ENCODE measurements around the gene UTS2B. TPM values are rescaled to one million over a fixed set of nuclear protein-coding genes. Genes with fewer than 3 reads are reported as not detected.

UTS2B gene
- total RNA-seq, 1 donor from 2014 or later = 0.69 TPM

DNA sequence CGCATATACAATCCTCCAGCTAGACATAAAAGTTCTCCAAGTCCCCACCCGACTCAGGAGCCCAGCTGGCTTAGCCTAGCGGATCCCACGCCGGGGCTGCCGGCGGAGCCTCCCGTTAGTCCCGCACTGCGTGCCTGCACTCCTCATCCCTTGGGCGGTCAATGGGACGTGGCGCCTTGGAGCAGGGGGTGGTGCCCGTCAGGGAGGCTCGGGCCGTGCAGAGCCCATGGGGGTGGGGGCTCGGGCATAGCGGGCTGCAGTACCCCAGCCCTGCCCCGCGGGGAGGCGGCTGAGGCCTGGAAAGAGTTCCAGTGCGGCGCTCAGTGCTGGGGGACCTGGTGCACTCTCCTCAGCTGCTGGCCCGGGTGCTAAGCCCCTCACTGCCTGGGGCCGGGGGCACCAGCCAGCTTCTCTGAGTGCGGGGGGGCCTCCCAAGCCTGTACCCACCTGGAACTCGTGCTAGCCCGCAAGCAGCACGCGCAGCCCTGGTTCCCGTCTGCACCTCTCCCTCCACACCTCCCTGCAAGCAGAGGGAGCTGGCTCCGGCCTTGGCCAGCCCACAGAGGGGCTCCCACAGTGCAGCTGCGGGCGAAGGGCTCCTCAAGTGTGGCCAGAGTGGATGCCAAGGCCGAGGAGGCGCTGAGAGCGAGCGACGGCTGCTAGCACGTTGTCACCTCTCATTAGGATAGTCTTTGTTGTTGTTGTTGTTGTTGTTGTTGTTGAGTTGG lies 13.3 kb downstream of the UTS2B start:
- TF ChIP-seq, protein P1, sequence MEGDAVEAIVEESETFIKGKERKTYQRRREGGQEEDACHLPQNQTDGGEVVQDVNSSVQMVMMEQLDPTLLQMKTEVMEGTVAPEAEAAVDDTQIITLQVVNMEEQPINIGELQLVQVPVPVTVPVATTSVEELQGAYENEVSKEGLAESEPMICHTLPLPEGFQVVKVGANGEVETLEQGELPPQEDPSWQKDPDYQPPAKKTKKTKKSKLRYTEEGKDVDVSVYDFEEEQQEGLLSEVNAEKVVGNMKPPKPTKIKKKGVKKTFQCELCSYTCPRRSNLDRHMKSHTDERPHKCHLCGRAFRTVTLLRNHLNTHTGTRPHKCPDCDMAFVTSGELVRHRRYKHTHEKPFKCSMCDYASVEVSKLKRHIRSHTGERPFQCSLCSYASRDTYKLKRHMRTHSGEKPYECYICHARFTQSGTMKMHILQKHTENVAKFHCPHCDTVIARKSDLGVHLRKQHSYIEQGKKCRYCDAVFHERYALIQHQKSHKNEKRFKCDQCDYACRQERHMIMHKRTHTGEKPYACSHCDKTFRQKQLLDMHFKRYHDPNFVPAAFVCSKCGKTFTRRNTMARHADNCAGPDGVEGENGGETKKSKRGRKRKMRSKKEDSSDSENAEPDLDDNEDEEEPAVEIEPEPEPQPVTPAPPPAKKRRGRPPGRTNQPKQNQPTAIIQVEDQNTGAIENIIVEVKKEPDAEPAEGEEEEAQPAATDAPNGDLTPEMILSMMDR (conservative IDR thresholded peaks at IDR 0.05; ENCODE audit: low read depth, low read length) = no peak
- no peak overlapping the region for H3K4me3 ChIP-seq (ENCODE audit: low read depth, low read length)

DNA sequence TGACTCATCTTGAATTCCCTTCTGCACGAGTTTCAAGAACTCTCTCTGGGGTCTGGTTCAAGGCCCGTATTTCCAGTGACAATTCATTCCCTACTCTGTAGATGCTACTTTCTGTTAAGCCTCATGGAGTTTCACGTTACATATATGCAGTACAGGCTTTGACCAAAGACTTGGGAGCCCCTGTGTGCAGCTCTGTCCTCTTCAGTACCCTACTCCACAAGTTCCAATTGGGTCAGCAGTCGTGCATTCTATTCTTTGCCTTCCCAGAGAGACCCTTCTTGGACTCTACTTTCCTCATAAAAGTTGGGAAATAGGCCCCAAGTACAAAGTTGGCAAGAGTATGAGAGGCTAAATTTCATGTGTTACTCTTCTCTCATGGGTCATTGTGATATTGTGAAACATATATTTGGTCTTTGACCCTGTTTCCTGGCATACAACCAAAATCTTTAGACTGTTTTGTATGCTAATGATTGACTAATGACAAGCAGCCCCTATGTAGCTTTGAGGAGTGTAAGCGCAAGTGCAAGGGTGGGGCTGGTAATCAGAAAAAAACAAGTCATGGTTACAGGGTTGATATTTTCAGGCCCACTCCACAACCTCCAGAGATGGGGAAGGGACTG lies 16.1 kb downstream of the UTS2B start:
- no peak overlapping the region for H3K4me3 ChIP-seq (ENCODE audit: low read depth, low read length)
- DNase-seq (ENCODE audit: low read depth) = no peak
- TF ChIP-seq, protein P1 (conservative IDR thresholded peaks at IDR 0.05; ENCODE audit: low read depth, low read length) = no peak

More for the DNA sequence above, 13.3 kb downstream of the UTS2B start:
- no peak for DNase-seq (ENCODE audit: low read depth)

DNA sequence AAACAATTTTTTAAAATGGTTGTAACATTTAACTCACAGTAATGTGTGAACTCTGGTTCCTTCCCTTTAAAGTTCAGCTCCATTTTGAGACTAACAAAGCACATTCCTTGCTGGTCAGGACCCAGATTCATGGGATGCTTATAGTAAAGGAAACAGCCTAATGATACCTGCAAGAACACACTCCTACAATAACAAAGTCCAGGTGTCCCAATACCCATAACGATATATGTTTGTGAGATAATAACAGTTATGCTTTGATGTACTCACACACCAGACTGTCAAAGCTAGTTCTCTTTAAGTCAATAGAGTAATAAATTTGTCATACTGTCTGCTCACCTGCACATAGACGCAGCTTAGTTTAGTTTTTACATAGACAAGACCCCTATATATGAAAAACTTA lies 17.0 kb downstream of the UTS2B start:
- TF ChIP-seq, protein P1 (conservative IDR thresholded peaks at IDR 0.05; ENCODE audit: low read depth, low read length) = no peak

DNA sequence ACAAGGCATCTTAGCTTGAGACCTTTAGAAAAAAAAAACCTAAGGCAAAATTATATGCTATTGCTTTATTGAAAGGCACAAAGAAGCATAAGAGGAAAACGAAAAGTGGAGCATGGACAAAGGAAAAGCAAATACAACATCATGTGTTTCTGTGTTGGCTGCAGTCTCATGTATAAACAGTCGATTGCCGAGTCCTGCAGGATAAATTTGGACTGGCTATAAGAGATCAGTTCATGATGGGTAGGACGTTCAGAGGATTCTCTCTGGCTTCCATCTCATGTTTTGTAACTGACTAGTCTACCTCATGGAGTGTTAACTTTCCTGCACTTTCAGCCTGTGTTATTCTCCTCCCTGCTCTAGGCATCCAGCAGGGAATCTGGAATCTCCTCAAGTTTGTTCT lies 23.0 kb downstream of the UTS2B start:
- no peak overlapping the region for H3K4me3 ChIP-seq (ENCODE audit: low read depth, low read length)
- no peak for DNase-seq (ENCODE audit: low read depth)
- TF ChIP-seq, protein P1 (conservative IDR thresholded peaks at IDR 0.05; ENCODE audit: low read depth, low read length) = no peak

More for the DNA sequence above, 17.0 kb downstream of the UTS2B start:
- DNase-seq (ENCODE audit: low read depth) = no peak
- H3K4me3 ChIP-seq (ENCODE audit: low read depth, low read length) = no peak overlapping the region

DNA sequence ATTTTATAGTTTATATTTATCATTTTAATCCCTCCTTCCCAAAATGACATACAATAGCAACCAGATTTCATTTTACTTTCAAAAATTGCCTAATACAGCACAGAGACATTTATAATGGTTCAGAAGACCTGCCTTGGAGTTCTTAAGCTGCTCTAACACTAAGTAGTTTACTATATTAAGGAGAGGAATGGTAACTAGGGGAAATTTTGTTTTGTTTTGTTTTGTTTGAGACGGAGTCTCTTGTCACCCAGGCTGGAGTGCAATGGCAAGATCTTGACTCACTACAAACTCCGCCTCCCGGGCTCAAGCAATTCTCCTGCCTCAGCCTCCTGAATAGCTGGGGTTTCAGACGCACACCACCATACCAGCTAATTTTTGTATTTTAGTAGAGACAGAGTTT lies 23.9 kb downstream of the UTS2B start:
- H3K4me3 ChIP-seq (ENCODE audit: low read depth, low read length) = no peak overlapping the region
- DNase-seq (ENCODE audit: low read depth) = no peak
- TF ChIP-seq, protein P1 (conservative IDR thresholded peaks at IDR 0.05; ENCODE audit: low read depth, low read length) = no peak

DNA sequence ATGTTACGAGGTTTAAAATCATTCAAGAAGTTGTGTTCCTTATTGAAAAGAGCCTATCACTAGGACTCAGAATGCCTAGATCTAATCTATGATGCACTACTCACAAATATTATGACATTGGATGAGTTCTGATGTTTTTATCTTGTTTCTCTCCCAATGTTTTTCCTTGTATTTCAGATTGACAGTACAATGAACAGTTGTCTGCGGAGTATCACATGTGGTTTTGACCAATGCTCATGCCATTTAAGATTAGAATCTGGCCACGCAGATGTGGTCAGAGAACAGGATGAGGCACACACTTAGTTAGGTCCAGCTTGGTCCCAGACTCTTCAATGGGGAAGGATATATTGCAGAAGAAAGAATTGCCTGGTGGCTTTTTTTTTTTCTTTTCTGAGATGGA lies 26.7 kb downstream of the UTS2B start:
- DNase-seq (ENCODE audit: low read depth) = no peak
- no peak overlapping the region for H3K4me3 ChIP-seq (ENCODE audit: low read depth, low read length)
- TF ChIP-seq, protein P1 (conservative IDR thresholded peaks at IDR 0.05; ENCODE audit: low read depth, low read length) = no peak

All from epithelial cell of proximal tubule (primary cell).